GM19395 (cell line): ENCODE results near the gene AVL9.
"Not testable (repeated sequence)": the region's sequence is repeated elsewhere in the genome, so short reads cannot be mapped to it uniquely, and the experiment has no call there.

Experiments used
- ATAC-seq: cut with Tn5 transposase; IDR thresholded peaks from one replicate; pipeline ENCODE4 v1.9.1; 2021; ENCODE audit warnings: mild to moderate bottlenecking, moderate library complexity; ENCODE audit not compliant: unreplicated experiment

The AVL9 gene

DNA sequence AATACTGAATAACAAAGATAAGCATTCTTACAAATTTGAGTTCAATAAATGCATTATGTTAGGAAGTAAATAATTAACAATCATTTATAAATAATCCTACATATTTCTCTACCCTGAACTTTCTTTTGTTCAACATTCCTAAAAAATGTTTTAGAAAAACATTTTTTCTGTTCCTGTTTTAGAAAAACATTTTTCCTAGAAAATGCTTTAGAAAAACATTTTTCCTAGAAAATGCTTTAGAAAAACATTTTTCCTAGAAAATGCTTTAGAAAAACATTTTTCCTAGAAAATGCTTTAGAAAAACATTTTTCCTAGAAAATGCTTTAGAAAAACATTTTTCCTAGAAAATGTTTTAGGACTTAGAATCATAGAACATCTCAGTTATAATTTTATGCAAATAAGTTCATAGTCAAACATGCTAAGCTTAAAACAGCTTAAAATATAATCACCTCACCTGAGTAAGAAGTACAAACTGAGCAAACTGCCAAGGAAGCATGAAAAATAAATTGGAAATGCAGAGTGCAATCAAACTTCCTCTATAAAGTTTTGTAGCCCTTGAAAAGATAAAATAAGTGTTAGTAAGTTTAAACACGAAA is 139.6 kb downstream of the AVL9 start:
- ATAC-seq, result not testable (repeated sequence)

DNA sequence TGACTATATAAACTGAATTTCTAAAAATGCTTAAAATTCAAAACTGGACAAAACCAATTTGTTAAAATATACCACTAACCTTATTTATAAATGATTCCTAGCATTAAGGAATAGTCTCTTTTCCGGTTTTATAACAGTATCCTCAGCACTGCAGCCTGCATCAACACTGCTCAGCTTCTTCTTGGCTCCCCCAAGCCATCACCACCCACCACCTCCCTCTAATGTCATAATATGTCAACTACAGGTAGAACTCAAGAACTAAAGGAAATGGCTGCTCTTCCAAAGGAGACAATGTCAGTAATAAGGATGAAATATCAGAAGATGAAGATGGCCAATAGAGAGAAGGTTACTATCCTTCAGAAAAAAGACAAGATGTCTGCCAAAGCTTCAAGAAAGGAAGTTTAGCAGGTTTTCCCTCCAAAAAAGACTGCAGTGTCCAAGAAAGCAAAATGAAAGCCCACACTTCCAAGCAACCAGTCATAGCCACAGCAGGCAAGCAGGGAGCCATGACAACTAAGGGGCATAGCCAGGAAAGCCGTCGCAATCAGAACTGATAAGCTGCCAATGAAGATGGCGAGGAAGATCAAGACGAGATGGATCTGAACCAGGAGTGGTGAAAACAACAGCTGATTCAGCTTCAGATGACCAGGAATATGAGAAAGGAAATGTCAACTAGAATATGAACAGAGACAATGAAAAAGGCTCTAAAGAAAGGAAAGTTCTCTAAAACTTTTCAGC is 141.6 kb downstream of the AVL9 start:
- not testable (repeated sequence) for ATAC-seq

DNA sequence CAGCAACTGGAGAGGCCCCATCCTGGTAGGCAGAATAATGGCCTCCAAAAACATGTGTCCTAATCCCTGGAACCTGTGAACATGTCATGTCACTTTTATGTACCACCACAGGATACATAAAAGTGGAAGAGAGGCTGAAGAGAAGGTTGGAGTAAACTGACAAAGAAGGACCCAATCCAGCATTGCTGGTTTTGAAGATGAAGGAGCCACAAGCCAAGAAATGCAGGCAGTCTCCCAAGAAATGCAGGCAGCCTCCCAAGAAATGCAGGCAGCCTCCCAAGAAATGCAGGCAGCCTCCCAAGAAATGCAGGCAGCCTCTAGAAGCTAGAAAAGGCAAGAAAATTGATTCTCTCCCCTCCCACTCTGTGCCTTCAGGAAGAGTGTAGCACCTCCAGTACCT is 142.3 kb downstream of the AVL9 start:
- ATAC-seq, result not testable (repeated sequence)
